ES-I3 (cell line): ENCODE measurements around the gene CACNG5.

ENCODE experiments used
- H3K36me3 ChIP-seq: 2 replicates; pipeline ENCODE4 v1.6.1; 2013; ENCODE audit warnings: mild to moderate bottlenecking, low read length, control low read depth, moderate library complexity; ENCODE audit not compliant: insufficient read depth
- H3K4me1 ChIP-seq: 2 replicates; pipeline ENCODE4 v1.6.1; 2013; ENCODE audit warnings: mild to moderate bottlenecking, control low read depth, low read length; ENCODE audit not compliant: insufficient read depth
- H3K9ac ChIP-seq: 2 replicates; pipeline ENCODE4 v1.6.1; 2013; ENCODE audit warnings: low read depth, mild to moderate bottlenecking, low read length, moderate library complexity
- H3K9me3 ChIP-seq: 2 replicates; pipeline ENCODE4 v1.6.1; 2013; ENCODE audit warnings: mild to moderate bottlenecking, low read length, moderate library complexity; ENCODE audit not compliant: control insufficient read depth, insufficient read depth

The CACNG5 gene

DNA sequence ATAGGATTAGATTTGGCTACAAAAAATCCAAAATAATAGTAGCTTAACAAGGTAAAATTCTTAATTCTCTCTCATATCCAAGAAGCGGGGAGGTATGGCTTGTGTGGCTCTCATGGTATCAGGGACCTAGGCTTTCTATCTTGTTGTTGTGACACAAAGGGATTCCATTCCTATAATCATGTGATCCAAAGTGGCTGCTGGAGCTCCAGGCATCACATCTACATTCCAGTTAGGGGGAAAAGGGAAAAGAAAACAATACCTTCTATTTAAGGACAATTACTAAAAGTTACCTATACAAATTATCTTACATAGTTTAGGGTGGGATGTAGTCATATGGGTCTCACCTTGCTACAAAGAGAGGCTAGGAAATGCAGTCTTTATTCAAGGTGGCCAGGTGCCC lies 82.0 kb downstream of the CACNG5 start:
- Histone ChIP-seq H3K4me1 (no peaks in the 10 kb centered on the region), H3K9me3 (no peaks in the 10 kb centered on the region), H3K36me3 (no peaks in the 10 kb centered on the region), H3K9ac (no peak overlapping the region)

DNA sequence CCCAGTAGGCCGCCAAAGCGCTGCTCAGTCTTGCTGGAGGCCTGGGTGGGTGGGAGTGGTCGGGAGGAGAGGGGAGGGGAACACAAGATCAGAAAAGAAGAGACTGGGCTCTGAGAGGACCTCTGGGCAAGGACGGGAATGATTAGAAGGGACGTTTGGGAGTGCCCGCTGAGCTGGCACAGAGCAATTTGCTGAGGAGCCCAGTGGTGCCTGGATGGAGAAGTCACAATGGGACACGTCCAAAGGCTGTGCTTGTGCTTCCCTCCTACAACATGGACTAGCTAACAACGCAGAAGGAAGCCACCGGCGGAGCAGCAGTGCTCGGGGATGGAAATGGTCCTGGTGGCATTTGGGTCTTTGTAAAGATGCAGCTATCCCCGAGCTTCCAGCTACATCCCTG lies 84.0 kb downstream of the CACNG5 start:
- H3K9me3 ChIP-seq, result no peaks in the 10 kb centered on the region
- H3K4me1 ChIP-seq, result no peaks in the 10 kb centered on the region
- H3K9ac ChIP-seq, result no peak overlapping the region
- H3K36me3 ChIP-seq, result no peaks in the 10 kb centered on the region

DNA sequence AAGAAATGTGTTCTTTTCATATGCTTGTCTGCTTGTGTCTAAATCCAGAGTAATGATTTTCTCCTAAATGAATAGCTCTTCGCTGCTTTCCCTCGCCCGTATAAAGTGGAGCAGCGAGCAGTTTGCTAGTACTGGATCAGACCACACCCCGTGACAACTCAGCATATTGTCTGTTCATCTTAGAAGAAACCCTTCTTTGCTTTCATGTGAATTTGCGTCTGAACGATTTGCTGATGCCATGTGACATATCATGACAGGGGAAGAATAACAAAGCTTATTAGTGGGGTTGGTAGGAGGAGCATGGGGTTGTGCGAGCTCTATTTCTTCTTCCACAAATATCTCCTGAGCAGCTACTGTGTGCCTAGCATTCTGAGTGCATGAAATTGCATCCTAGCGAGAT lies 85.5 kb downstream of the CACNG5 start:
- H3K9me3 ChIP-seq, result no peaks in the 10 kb centered on the region
- no peaks in the 10 kb centered on the region for H3K4me1 ChIP-seq
- no peaks in the 10 kb centered on the region for H3K36me3 ChIP-seq
- H3K9ac ChIP-seq, result no peak overlapping the region

DNA sequence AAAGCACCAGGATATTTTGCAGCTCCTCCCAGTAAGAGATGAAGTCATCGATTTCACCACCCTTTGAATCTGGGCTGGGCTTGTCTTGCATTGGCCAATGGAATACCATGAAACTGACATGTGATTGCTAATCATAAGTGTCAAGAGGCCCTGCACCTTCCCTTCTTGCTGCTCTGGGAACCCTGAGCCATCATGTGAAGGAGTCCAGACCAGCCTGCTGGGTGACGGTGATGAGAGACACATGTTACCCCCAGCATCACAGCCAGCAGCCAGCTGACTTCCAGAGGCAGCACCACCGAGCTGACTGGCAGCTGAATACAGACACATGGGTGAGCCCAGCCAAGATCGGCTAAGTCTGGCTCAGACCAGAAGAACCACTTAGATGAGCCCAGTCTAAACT lies 86.0 kb downstream of the CACNG5 start:
- Histone ChIP-seq H3K4me1 (no peaks in the 10 kb centered on the region), H3K36me3 (no peaks in the 10 kb centered on the region), H3K9ac (no peak overlapping the region), H3K9me3 (no peaks in the 10 kb centered on the region)

DNA sequence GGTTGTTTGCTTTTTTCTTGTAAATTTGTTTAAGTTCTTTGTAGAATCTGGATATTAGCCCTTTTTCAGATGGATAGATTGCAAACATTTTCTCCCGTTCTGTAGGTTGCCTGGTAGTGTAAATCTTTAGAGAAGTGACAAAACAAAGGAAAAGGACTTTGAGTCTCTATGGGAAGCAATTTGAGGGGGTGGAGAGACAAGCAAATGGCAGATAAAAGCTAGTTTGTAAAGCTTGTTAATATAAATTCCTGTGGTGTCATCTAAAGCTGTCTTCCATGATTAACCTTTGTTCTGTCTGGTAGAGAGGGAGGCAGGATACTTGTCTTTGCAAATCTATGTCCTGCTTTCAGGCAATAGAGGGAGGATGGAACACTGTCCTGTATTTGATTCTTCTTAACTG lies 89.0 kb downstream of the CACNG5 start:
- H3K9ac ChIP-seq, result no peak overlapping the region
- no peaks in the 10 kb centered on the region for H3K36me3 ChIP-seq
- H3K4me1 ChIP-seq, result no peaks in the 10 kb centered on the region
- no peaks in the 10 kb centered on the region for H3K9me3 ChIP-seq

DNA sequence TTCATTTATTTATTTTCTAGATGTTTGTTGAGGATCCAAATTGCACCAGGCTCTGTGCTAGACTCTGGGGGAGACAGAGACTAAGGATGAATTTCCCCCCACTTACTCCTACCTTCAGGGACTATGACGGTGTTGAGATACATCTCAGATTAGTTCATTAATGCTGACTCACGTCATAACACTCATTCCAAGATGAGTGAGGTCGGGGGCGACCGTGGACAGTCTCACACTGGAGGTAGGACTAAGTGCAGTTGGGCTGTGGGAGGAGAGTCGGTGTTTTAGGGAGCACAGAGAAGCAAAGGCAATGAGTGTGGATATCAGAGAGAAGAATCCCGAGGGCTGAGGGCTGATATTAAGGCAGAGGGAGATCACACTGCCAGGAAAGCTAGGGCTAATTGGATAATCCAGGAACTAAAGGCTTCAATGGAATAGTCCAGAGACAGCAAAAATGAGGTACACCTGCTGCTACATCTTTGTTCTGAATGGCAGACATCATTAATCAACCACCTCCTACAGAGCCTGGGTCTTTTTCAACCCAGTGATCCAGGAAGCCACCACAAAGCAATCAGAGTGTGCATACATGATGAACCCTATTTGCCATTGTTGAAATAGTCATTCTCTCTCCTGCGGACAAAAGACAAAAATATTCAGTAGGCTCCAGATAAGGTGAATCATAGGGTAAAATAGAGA lies 91.0 kb downstream of the CACNG5 start:
- no peaks in the 10 kb centered on the region for H3K4me1 ChIP-seq
- H3K36me3 ChIP-seq, result no peaks in the 10 kb centered on the region
- no peak overlapping the region for H3K9ac ChIP-seq
- H3K9me3 ChIP-seq, result no peaks in the 10 kb centered on the region

DNA sequence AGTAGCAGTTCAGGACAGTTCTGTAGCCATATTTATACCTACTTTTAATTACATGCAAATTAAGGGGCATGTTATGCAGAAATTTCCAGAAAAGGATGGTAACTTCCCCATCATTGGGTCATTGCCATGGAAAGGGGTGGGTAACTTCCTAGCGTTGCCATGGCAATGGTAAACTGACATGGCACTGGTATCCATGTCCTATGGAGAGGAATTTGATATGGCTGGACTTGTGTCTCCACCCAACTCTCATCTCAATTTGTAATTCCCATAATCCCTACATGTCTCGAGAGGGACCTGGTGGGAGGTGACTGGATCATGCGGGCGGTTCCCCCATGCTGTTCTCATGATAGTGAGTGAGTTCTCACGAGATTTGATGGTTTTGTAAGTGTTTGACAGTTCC lies 94.0 kb downstream of the CACNG5 start:
- H3K36me3 ChIP-seq, result no peaks in the 10 kb centered on the region
- no peak overlapping the region for H3K9ac ChIP-seq
- H3K4me1 ChIP-seq, result no peaks in the 10 kb centered on the region

DNA sequence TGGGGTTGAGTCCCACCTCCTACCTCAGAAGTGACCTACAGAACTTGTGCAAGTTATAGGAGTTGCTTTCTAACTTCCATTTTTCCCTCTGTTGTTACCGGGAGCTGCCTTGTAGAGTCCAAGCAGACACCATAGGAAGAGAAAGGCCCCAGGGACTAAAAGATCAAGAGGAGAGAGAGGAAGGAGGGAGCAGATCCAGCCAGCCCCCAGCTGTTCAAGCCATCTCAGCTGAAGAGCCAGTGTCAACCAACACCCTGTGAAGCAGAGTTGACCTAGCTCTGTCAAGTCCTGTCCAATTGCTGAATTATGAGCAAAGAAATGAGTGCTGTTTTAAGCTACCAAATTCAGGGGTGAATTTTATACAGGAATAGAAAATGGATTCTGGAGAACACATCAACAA lies 94.7 kb downstream of the CACNG5 start:
- H3K4me1 ChIP-seq, result no peaks in the 10 kb centered on the region
- H3K36me3 ChIP-seq, result no peaks in the 10 kb centered on the region
- no peaks in the 10 kb centered on the region for H3K9me3 ChIP-seq
- no peak overlapping the region for H3K9ac ChIP-seq

More for the DNA sequence above, 94.0 kb downstream of the CACNG5 start:
- no peaks in the 10 kb centered on the region for H3K9me3 ChIP-seq

DNA sequence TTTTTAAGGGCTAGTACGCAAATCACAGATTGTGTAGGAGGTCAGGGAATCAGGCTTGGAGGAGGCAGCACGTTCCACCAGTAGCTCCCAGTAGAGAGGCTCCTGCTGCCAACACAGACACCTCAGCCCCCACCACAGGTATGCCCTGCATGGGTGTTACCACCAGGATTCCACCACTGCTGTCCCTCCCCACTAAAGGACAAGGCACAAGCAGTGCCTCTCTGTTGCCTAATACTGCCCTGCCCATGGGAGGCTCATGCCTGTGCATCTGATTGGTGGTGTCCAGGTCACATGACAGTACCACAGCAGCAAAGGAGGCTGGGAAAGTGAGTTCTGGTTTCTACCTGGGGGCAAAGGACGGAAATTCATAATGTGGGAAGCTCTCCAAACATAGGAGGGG lies 96.0 kb downstream of the CACNG5 start:
- Histone ChIP-seq H3K36me3 (no peaks in the 10 kb centered on the region), H3K4me1 (no peaks in the 10 kb centered on the region), H3K9ac (no peak overlapping the region), H3K9me3 (no peaks in the 10 kb centered on the region)

DNA sequence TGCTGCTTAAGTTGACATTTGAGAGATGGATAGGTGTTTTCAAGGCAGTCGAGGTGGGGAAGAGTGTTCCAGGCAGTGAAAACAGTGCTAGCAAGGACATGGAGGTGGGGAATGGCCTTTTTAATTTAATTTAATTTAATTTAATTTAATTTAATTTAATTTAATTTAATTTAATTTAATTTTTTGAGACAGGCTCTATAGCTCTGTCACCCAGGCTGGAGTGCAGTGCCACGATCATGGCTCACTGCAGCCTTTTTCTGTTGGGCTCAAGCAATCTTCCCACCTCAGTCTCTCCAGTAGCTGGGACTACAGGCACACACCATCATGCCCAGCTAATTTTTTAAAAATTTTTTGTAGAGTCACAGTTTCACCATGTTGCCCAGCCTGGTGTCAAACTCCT lies 97.4 kb downstream of the CACNG5 start:
- Histone ChIP-seq H3K36me3 (no peaks in the 10 kb centered on the region), H3K9me3 (0 out of 2 replicates have a peak, but pooled peaks cover 5% of the 10 kb centered on the region), H3K4me1 (no peaks in the 10 kb centered on the region), H3K9ac (no peak overlapping the region)

DNA sequence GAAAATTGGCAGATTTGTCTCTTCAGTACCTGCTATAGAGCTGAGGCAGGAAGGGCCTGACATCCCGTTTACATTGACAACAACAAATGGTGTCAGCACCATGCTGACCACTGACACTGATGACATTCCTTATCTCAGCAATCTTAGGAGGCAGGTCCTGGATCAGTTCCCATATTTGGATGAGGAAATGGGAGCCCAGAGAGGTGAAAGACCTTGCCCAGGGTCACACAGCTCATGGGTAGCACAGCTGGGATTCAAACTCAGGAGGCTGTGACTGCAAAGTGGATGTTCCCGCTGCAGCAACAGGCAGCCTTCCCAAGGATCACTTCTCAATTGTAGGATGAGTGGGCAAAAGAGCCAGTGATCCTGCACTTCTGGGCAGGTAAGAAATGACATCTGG lies 99.1 kb downstream of the CACNG5 start:
- Histone ChIP-seq H3K9me3 (peaks cover 10% of the 10 kb centered on the region; the same call in 1 of the 2 replicates), H3K4me1 (no peaks in the 10 kb centered on the region), H3K9ac (no peak overlapping the region), H3K36me3 (no peaks in the 10 kb centered on the region)
